ENCODE data around the gene FAM50B. TPM values are rescaled to one million over a fixed set of nuclear protein-coding genes. Genes with fewer than 3 reads are reported as not detected.

FAM50B gene
- total and polyA plus RNA-seq, 2 of the 13 experiments (the other 11 are each of a cell fraction or from before 2014, with no cell fraction given) = 0.05 TPM; not detected in 1

GRCh38 chr6:3881711-3882421 lies 32.7 kb downstream of the FAM50B start (continued):
- no peak for TF ChIP-seq ZNF703 (CRISPR knock-in tag; IDR thresholded peaks at IDR 0.05; ENCODE audit: borderline replicate concordance)
- TF ChIP-seq ZMYM4 (CRISPR knock-in tag; IDR thresholded peaks at IDR 0.05) = 0 out of 2 replicates have a peak, but pooled peaks have one; percentile 15
- no peak for TF ChIP-seq ZFP37 (CRISPR knock-in tag; IDR thresholded peaks at IDR 0.05; ENCODE audit: borderline replicate concordance)
- TF ChIP-seq CREB3 (CRISPR knock-in tag; IDR thresholded peaks at IDR 0.05) = no peak
- TF ChIP-seq REPIN1 (CRISPR knock-in tag; IDR thresholded peaks at IDR 0.05; ENCODE audit: borderline replicate concordance, low read depth) = no peak
- TF ChIP-seq ZNF460 (CRISPR knock-in tag; IDR thresholded peaks at IDR 0.05; ENCODE audit: borderline replicate concordance) = no peak
- TF ChIP-seq ZNF280D (CRISPR knock-in tag; IDR thresholded peaks at IDR 0.05) = peak; percentile 22; the same call in 1 of the 2 replicates
- TF ChIP-seq ZNF224 (CRISPR knock-in tag; IDR thresholded peaks at IDR 0.05) = no peak
- TF ChIP-seq ZNF687 (CRISPR knock-in tag; IDR thresholded peaks at IDR 0.05) = no peak
- TF ChIP-seq GATAD2A (CRISPR knock-in tag; IDR thresholded peaks at IDR 0.05) = peak; percentile 20; the same call in 1 of the 2 replicates
- no peak for TF ChIP-seq HMG20A (CRISPR knock-in tag; IDR thresholded peaks at IDR 0.05; ENCODE audit: borderline replicate concordance)
- no peak for TF ChIP-seq ZBTB37 (CRISPR knock-in tag; IDR thresholded peaks at IDR 0.05)
- no peak for TF ChIP-seq ZNF749 (CRISPR knock-in tag; IDR thresholded peaks at IDR 0.05; ENCODE audit: borderline replicate concordance)
- no peak for TF ChIP-seq BRF2 (CRISPR knock-in tag; IDR thresholded peaks at IDR 0.05)
- TF ChIP-seq HOXA9 (CRISPR knock-in tag; IDR thresholded peaks at IDR 0.05; ENCODE audit: borderline replicate concordance) = no peak

Data from HepG2 (cell line).